ENCODE data around the gene DSCAM. TPM values are rescaled to one million over a fixed set of nuclear protein-coding genes. Genes with fewer than 3 reads are reported as not detected.
"Not testable (repeated sequence)": the region's sequence is repeated elsewhere in the genome, so short reads cannot be mapped to it uniquely, and the experiment has no call there.

DSCAM gene
- total RNA-seq, 4 donors from 2014 or later: not detected

GRCh38 chr21:40276001-40276400 lies 571.0 kb downstream of the DSCAM start:
- 82% methylated on average over 6 to 10 of the region's 12 CpGs for WGBS, 2 donors (ENCODE audit: low coverage in 1 of 2)
- no peak overlapping the region for H3K4me3 ChIP-seq
- H3K27ac ChIP-seq: no peak overlapping the region
- no peaks in the 10 kb centered on the region for H3K4me1 ChIP-seq
- peaks cover 0 to 5% (median 0%) of the 10 kb centered on the region in 3 donors for H3K9me3 ChIP-seq
- no peak for ATAC-seq
- TF ChIP-seq POLR2AphosphoS5 (IDR thresholded peaks at IDR 0.05) (no peak), EP300 (IDR thresholded peaks at IDR 0.05) (no peak), POLR2A (IDR thresholded peaks at IDR 0.05) (no peak)
- TF ChIP-seq, protein P1, sequence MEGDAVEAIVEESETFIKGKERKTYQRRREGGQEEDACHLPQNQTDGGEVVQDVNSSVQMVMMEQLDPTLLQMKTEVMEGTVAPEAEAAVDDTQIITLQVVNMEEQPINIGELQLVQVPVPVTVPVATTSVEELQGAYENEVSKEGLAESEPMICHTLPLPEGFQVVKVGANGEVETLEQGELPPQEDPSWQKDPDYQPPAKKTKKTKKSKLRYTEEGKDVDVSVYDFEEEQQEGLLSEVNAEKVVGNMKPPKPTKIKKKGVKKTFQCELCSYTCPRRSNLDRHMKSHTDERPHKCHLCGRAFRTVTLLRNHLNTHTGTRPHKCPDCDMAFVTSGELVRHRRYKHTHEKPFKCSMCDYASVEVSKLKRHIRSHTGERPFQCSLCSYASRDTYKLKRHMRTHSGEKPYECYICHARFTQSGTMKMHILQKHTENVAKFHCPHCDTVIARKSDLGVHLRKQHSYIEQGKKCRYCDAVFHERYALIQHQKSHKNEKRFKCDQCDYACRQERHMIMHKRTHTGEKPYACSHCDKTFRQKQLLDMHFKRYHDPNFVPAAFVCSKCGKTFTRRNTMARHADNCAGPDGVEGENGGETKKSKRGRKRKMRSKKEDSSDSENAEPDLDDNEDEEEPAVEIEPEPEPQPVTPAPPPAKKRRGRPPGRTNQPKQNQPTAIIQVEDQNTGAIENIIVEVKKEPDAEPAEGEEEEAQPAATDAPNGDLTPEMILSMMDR (IDR thresholded peaks at IDR 0.05): no peak
- H3K27me3 ChIP-seq: no peaks in the 10 kb centered on the region
- H3K36me3 ChIP-seq: no peaks in the 10 kb centered on the region

- WGBS, 2 donors (ENCODE audit: low coverage in 1 of 2): 62 to 74% methylated on average over 4 of the region's 4 CpGs
- TF ChIP-seq POLR2AphosphoS5 (IDR thresholded peaks at IDR 0.05) (no peak), EP300 (IDR thresholded peaks at IDR 0.05) (no peak), POLR2A (IDR thresholded peaks at IDR 0.05) (no peak)
- TF ChIP-seq, protein P1 (IDR thresholded peaks at IDR 0.05): no peak
- no peaks in the 10 kb centered on the region for H3K4me1 ChIP-seq
- H3K4me3 ChIP-seq: no peak overlapping the region
- no peak for ATAC-seq
- no peaks in the 10 kb centered on the region for H3K27me3 ChIP-seq
- H3K36me3 ChIP-seq: no peaks in the 10 kb centered on the region
- no peak overlapping the region for H3K27ac ChIP-seq
- H3K9me3 ChIP-seq: no peaks in the 10 kb centered on the region
Measured at GRCh38 chr21:40272037-40272436, 574.9 kb downstream of the DSCAM start.

DNA sequence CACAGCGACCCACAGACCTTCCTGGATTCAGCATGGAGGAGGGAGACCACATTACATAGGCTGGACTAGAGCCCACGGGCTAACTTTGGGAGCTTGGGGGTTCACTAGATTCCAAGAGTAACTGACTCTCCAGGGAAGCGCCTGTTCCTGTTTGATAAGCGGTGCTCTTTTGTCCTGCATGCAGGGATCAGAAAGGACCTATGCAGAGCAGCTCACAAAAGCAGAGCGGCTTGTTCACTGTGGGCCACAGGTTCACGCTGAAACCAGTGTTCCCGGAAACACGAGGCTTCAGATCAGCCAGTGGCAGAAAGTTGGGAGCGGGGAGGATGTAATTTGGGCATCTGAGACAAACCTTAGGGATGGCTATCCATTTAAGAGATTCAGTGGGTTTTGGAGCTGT lies 575.8 kb downstream of the DSCAM start:
- Histone ChIP-seq H3K4me3 (no peak overlapping the region), H3K9me3 (no peaks in the 10 kb centered on the region), H3K27me3 (no peaks in the 10 kb centered on the region), H3K36me3 (no peaks in the 10 kb centered on the region), H3K27ac (no peak overlapping the region), H3K4me1 (no peaks in the 10 kb centered on the region)
- TF ChIP-seq, protein P1 (IDR thresholded peaks at IDR 0.05): no peak
- TF ChIP-seq POLR2AphosphoS5 (IDR thresholded peaks at IDR 0.05) (no peak), EP300 (IDR thresholded peaks at IDR 0.05) (no peak), POLR2A (IDR thresholded peaks at IDR 0.05) (no peak)
- 77 to 91% methylated on average over 4 to 6 of the region's 9 CpGs for WGBS, 2 donors (ENCODE audit: low coverage in 1 of 2)
- ATAC-seq: no peak

DNA sequence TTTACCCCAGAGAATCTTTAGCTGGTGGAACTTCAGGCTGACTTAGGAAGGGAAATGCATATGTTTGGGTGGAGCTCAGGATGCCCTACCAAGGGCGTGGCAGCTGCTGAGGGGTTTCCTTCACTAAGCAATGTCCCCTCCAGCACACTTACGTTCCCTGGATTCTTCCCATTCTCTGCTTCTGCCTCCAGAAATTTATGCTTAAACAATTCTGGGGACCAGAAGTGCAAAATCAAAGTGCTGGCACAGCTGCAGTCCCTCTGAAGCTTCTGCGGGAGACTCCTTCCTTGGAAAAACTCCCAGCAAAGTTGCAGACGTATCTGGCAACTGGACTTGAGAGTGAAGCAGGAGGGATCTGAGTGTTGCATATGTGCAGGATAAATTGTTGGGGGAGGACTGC lies 576.9 kb downstream of the DSCAM start:
- no peak for TF ChIP-seq POLR2AphosphoS5 (IDR thresholded peaks at IDR 0.05)
- TF ChIP-seq EP300 (IDR thresholded peaks at IDR 0.05): no peak
- no peak for TF ChIP-seq POLR2A (IDR thresholded peaks at IDR 0.05)
- TF ChIP-seq, protein P1 (IDR thresholded peaks at IDR 0.05): no peak
- no peaks in the 10 kb centered on the region for H3K9me3 ChIP-seq
- 13 to 18% methylated on average over 2 to 4 of the region's 4 CpGs for WGBS, 2 donors (ENCODE audit: low coverage in 1 of 2)
- H3K27me3 ChIP-seq: no peaks in the 10 kb centered on the region
- ATAC-seq: no peak
- H3K36me3 ChIP-seq: no peaks in the 10 kb centered on the region
- H3K4me1 ChIP-seq: no peaks in the 10 kb centered on the region
- H3K4me3 ChIP-seq: no peak overlapping the region
- H3K27ac ChIP-seq: no peak overlapping the region

- Histone ChIP-seq H3K27ac (no peak overlapping the region), H3K4me3 (no peak overlapping the region), H3K36me3 (no peaks in the 10 kb centered on the region), H3K27me3 (no peaks in the 10 kb centered on the region), H3K9me3 (no peaks in the 10 kb centered on the region), H3K4me1 (no peaks in the 10 kb centered on the region)
- 97 to 100% methylated on average over 1 to 4 of the region's 8 CpGs for WGBS, 2 donors (ENCODE audit: low coverage in 1 of 2)
- ATAC-seq: no peak
- TF ChIP-seq POLR2A (IDR thresholded peaks at IDR 0.05): no peak
- no peak for TF ChIP-seq POLR2AphosphoS5 (IDR thresholded peaks at IDR 0.05)
- TF ChIP-seq EP300 (IDR thresholded peaks at IDR 0.05): no peak
Measured at GRCh38 chr21:40269239-40269638, 577.7 kb downstream of the DSCAM start.

DNA sequence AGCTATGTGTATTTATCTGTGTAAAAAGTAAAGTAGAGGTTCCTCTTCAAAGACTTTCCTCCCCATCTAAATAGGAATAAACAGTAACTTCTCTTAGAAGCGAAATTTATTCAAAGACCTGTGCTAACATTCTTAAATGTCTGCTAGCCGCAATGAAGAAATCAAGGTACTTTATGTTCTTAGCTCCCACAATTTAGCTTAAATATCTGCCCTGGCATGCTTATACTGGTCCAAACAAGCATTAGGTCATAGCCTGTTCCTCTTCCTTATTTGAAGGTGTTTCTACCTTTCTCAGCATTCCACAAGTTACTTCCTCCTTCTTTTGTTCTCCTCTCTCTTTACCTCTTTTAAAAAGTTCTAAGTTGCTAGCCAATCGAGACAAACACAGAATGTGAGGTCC lies 588.5 kb downstream of the DSCAM start:
- not testable (repeated sequence) for H3K4me3 ChIP-seq, H3K9me3 ChIP-seq, H3K36me3 ChIP-seq, H3K27ac ChIP-seq, H3K27me3 ChIP-seq, ATAC-seq, H3K4me1 ChIP-seq
- 76 to 100% methylated on average over 3 of the region's 3 CpGs for WGBS, 2 donors (ENCODE audit: low coverage in 1 of 2)

All from gastroesophageal sphincter (tissue), 4 donors.